HG03097 (cell line): ENCODE results near the gene PTGDR.

Source experiments
- ATAC-seq: cut with Tn5 transposase; IDR thresholded peaks from one replicate; pipeline ENCODE4 v1.9.1; 2021; ENCODE audit not compliant: unreplicated experiment, low FRiP score

The PTGDR gene

GRCh38 chr14:52307376-52307775, 39.9 kb downstream of the PTGDR start:
- ATAC-seq: no peak

GRCh38 chr14:52307905-52308304, 40.4 kb downstream of the PTGDR start:
- ATAC-seq: no peak

- ATAC-seq: no peak
Observed at GRCh38 chr14:52310541-52310940, 43.0 kb downstream of the PTGDR start.

DNA sequence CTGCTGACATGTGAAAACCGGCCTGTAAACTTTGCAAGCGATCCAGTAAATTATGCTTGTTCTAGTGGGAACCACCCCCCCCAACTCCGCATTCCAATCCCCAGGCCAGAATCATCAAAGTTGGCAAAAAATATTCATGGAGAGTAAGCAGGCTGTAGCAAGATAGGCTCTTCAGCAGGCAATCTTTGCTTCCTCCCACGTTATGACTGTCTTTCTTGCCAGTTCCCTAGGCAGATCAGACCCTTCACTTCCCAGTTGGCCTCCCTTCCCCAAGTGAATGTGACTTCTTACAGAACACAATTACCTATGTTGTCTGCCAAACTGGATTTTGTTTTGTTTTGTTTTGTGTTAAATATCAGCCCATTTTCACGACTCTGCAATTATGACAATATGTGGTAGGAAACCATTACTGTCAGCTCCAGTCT, 45.4 kb downstream of the PTGDR start:
- ATAC-seq: no peak

DNA sequence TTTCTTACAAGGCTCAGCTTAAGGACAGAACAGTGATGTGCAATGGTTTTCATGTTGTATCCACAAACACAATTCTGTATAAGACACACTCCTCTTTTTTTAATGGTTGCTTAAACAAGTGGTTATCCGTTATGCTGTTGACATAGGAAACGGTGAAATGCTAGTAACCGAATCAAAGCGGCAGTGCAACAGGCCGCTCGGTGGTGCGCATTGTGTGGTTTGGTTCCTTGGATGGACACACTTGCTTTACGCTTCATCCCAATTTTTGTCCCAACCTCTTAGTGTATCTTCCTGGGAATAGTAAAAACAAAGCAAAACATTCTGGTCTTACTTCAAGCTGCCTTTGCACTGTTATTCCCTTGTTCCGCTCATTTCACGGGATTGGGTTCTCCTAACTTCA, 46.0 kb downstream of the PTGDR start:
- ATAC-seq: no peak

DNA sequence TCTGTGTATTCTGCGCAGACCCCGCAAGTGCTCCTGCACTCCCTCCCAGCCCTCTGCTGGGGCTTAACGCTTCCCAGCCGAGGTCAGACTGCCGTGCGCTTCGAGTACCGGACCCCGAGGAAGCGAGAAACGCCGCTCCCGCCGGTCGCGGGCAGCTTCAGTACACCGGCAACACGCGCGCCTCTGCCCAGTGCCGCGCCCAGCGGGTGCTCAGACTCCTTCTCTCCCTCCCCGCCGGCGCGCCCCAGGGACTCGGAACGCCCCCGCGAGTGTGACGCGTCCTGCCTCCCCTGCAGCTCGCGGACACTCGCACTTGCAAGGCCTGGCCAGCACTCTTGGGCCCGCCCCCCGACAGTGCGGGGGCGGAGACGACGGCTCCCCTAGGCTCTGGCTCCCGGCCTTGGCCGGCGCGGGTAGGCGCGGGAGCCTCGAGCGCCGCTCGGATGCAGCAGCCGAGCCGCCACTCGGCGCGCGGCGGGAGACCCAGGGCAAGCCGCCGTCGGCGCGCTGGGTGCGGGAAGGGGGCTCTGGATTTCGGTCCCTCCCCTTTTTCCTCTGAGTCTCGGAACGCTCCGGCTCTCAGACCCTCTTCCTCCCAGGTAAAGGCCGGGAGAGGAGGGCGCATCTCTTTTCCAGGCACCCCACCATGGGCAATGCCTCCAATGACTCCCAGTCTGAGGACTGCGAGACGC, 46.6 kb downstream of the PTGDR start, which contains the start of gene PTGER2:
Gene PTGER2, plus strand, starts transcription at position 410 of the 692 bp plus-strand sequence. Its CDS starts 237 bp downstream, at position 647.
- ATAC-seq: no peak

- no peak for ATAC-seq
Observed at GRCh38 chr14:52314595-52315354, 47.3 kb downstream of the PTGDR start.

- no peak for ATAC-seq
Observed at GRCh38 chr14:52315355-52315718, 47.8 kb downstream of the PTGDR start.

GRCh38 chr14:52318062-52318461, 50.6 kb downstream of the PTGDR start:
- no peak for ATAC-seq

DNA sequence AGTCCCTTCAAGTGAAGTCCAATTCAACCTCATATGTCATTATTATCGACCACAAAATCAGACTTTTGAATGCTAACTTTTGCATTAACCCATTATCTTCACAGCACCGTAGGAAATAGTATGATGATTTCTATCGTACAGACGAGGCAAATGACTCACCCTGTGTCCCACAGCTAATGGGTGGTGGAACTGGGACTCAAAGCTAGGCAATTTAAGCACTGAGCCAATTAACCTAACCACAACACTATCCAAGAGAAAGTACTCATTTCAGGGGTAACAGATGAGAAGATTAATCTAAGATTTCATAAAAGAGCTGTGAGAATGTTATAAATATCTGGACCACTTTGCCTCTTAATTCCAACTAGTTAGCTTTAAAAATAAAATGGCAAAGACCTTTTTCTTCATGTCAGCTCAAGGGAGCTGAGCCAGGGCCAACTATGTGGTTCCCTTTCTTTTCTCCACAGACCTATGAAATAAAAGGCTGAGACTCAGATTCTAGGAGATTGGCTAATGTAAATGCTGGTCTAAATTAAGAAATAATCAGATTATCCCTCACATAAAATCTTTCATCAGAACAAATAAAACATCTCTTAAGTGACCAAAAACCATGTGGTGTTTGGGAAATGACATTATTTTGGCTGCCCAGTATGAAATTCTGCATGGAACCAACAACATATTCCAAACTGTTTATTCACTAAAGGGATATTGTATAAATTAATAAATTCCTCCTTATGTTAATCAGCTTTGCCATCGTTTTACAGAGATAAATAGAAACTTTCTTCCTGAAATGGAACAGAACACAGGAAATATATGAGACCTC, 51.5 kb downstream of the PTGDR start:
- no peak for ATAC-seq

DNA sequence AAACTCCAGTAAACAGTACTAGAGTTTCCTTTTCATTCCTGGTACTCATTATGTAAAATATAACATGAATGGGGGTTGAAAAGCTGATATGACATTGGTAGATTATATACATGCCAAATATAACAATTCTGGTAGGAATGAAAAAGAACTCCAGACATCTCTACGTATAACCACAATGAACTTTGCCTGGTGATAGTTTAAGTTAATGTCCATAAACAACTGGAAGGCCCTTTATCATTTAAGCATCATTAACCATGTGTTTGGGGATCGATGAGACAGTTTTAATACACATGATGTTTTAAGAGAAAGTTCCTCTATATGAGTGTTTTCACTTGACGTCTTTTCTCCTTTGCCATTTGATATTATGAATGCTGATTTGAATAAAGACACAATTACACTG, 52.4 kb downstream of the PTGDR start:
- no peak for ATAC-seq

- peak; percentile 85 for ATAC-seq
Observed at GRCh38 chr14:52325126-52325525, 57.6 kb downstream of the PTGDR start.

DNA sequence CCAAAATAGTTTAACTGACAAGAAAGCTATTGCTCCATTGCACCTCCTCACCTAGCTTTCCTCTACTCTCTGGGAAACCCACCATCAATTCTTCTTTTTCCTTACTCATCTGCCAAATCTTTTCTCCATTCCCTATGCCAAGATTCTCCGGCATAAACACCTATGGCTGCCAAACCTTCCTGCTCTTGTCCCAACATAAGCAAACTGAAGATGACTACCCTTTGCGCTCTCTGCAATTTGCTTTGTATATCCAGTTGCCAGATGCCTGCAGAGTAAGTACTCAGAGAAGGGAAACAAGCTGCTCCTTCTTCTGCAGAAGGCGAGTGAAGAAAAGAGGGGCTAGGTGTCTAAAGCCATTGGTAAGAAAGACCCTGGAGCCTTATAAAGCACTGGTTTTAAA, 58.1 kb downstream of the PTGDR start:
- no peak for ATAC-seq
